WTC11 (cell line): ENCODE measurements around the gene PSMC3. TPM values are rescaled to one million over a fixed set of nuclear protein-coding genes. Genes with fewer than 3 reads are reported as not detected.
A peak's percentile ranks its signal among the peaks of the same experiment; 100 is the strongest.

Experiments
- ATAC-seq: fragments of 200-7000 bp; cut with Tn5 transposase; 2 replicates; pipeline ENCODE4 v1.10.0; 2021; ENCODE audit warnings: mild to moderate bottlenecking, moderate library complexity
- CTCF ChIA-PET: fragments of 300-600 bp; sonication (Branson Sonifier 250); formaldehyde crosslinking; loops from one replicate; lab custom pipeline; 2021; ENCODE audit warnings: antibody characterized with exemption; lab: Charles Lee
- POLR2A ChIA-PET: fragments of 350-600 bp; sonication (Branson Sonifier 250); formaldehyde crosslinking; loops from one replicate; lab custom pipeline; 2021; ENCODE audit warnings: antibody characterized with exemption; lab: Charles Lee
- DNase-seq: peaks from one replicate; pipeline ENCODE4 v3.0.0; 2021; ENCODE audit warnings: low spot score
- H3K27ac Mint-ChIP-seq: 2 replicates; pipeline ENCODE4 v1.8.0; 2021; ENCODE audit warnings: mixed read lengths
- H3K27me3 Mint-ChIP-seq: 2 replicates; pipeline ENCODE4 v1.8.0; 2021; ENCODE audit warnings: low read depth, mild to moderate bottlenecking, moderate library complexity, mixed read lengths
- H3K36me3 Mint-ChIP-seq: 2 replicates; pipeline ENCODE4 v1.8.0; 2021; ENCODE audit warnings: mixed read lengths
- H3K4me1 Mint-ChIP-seq: 2 replicates; pipeline ENCODE4 v1.8.0; 2022; ENCODE audit warnings: mixed read lengths
- H3K4me3 Mint-ChIP-seq: 2 replicates; pipeline ENCODE4 v1.8.0; 2021; ENCODE audit warnings: mild to moderate bottlenecking, moderate library complexity, mixed read lengths
- H3K9me3 Mint-ChIP-seq: 2 replicates; pipeline ENCODE4 v1.8.0; 2021; ENCODE audit warnings: mixed read lengths
- ATF6 ChIP-seq: sonication (generic); formaldehyde crosslinking; IDR thresholded peaks from 2 replicates; pipeline ENCODE4 v1.8.1; 2023; ENCODE audit warnings: mild to moderate bottlenecking, missing genetic modification reagents
- CDX4 ChIP-seq: fragments of 250-450 bp; sonication (Bioruptor Pico); IDR thresholded peaks from 2 replicates; pipeline ENCODE4 v1.9.0; 2021; ENCODE audit warnings: moderate library complexity, mild to moderate bottlenecking, inconsistent platforms, borderline replicate concordance
- E2F4 ChIP-seq: sonication (generic); formaldehyde crosslinking; IDR thresholded peaks from 2 replicates; pipeline ENCODE4 v1.8.1; 2022; ENCODE audit warnings: low read depth, mild to moderate bottlenecking, moderate library complexity, missing genetic modification reagents, borderline replicate concordance
- ELF4 ChIP-seq: sonication (generic); formaldehyde crosslinking; IDR thresholded peaks from 2 replicates; pipeline ENCODE4 v1.8.1; 2022; ENCODE audit warnings: low read depth, mild to moderate bottlenecking, moderate library complexity, missing genetic modification reagents
- FOXJ3 ChIP-seq: sonication (generic); formaldehyde crosslinking; IDR thresholded peaks from 2 replicates; pipeline ENCODE4 v1.9.0; 2021; ENCODE audit warnings: missing genetic modification reagents, mild to moderate bottlenecking, borderline replicate concordance
- FOXP1 ChIP-seq: sonication (generic); formaldehyde crosslinking; IDR thresholded peaks from 2 replicates; pipeline ENCODE4 v1.8.0; 2022; ENCODE audit warnings: missing genetic modification reagents, mild to moderate bottlenecking, moderate library complexity, borderline replicate concordance
- GABPB1 ChIP-seq: sonication (generic); formaldehyde crosslinking; IDR thresholded peaks from 2 replicates; pipeline ENCODE4 v1.8.1; 2023; ENCODE audit warnings: mild to moderate bottlenecking, missing genetic modification reagents
- JUN ChIP-seq: sonication (generic); formaldehyde crosslinking; IDR thresholded peaks from 2 replicates; pipeline ENCODE4 v1.8.0; 2023; ENCODE audit warnings: mild to moderate bottlenecking, missing genetic modification reagents
- NFYB ChIP-seq: sonication (generic); formaldehyde crosslinking; conservative IDR thresholded peaks from 2 replicates; pipeline ENCODE4 v1.8.0; 2022; ENCODE audit warnings: low read depth, missing genetic modification reagents
- NR1H2 ChIP-seq: sonication (generic); formaldehyde crosslinking; IDR thresholded peaks from 2 replicates; pipeline ENCODE4 v1.9.0; 2021; ENCODE audit warnings: mild to moderate bottlenecking, moderate library complexity, missing genetic modification reagents
- NR3C1 ChIP-seq: sonication (generic); formaldehyde crosslinking; conservative IDR thresholded peaks from 2 replicates; pipeline ENCODE4 v1.8.1; 2023; ENCODE audit warnings: low read depth, mild to moderate bottlenecking, missing genetic modification reagents
- PRRX2 ChIP-seq: fragments of 250-450 bp; sonication (Bioruptor Pico); IDR thresholded peaks from 2 replicates; pipeline ENCODE4 v1.8.0; 2021; ENCODE audit warnings: mild to moderate bottlenecking
- RELA ChIP-seq: sonication (generic); formaldehyde crosslinking; IDR thresholded peaks from 2 replicates; pipeline ENCODE4 v1.8.1; 2022; ENCODE audit warnings: missing genetic modification reagents, mild to moderate bottlenecking, borderline replicate concordance
- SMAD3 ChIP-seq: sonication (generic); formaldehyde crosslinking; IDR thresholded peaks from 2 replicates; pipeline ENCODE4 v1.8.0; 2022; ENCODE audit warnings: missing genetic modification reagents, mild to moderate bottlenecking, borderline replicate concordance
- SMAD4 ChIP-seq: sonication (generic); formaldehyde crosslinking; IDR thresholded peaks from 2 replicates; pipeline ENCODE4 v1.8.0; 2022; ENCODE audit warnings: mild to moderate bottlenecking, missing genetic modification reagents
- TEAD4 ChIP-seq: sonication (generic); formaldehyde crosslinking; IDR thresholded peaks from 2 replicates; pipeline ENCODE4 v1.8.0; 2022; ENCODE audit warnings: mild to moderate bottlenecking, missing genetic modification reagents
- USF2 ChIP-seq: sonication (generic); formaldehyde crosslinking; IDR thresholded peaks from 2 replicates; pipeline ENCODE4 v1.8.1; 2023; ENCODE audit warnings: mild to moderate bottlenecking, missing genetic modification reagents, moderate library complexity
- ZNF121 ChIP-seq: sonication (generic); formaldehyde crosslinking; IDR thresholded peaks from 2 replicates; pipeline ENCODE4 v1.8.0; 2023; ENCODE audit warnings: missing genetic modification reagents
- ZNF232 ChIP-seq: sonication (generic); formaldehyde crosslinking; IDR thresholded peaks from 2 replicates; pipeline ENCODE4 v1.8.0; 2022; ENCODE audit warnings: mild to moderate bottlenecking, missing genetic modification reagents
- ZNF263 ChIP-seq: sonication (generic); formaldehyde crosslinking; IDR thresholded peaks from 2 replicates; pipeline ENCODE4 v1.8.1; 2022; ENCODE audit warnings: low read depth, mild to moderate bottlenecking, moderate library complexity, missing genetic modification reagents
- total RNA-seq: library from RNA; stranded (reverse); gene quantifications from 3 replicates; pipeline ENCODE4 v1.2.3, GENCODE V29; 2021

PSMC3 gene
- total RNA-seq, 1 experiment from 2014 or later, result 162 TPM

GRCh38 chr11:47470671-47471070 lies 44.4 kb upstream of the PSMC3 start:
- Mint-ChIP-seq H3K4me1 (peaks cover 47% of the 10 kb centered on the region), H3K9me3 (no peaks in the 10 kb centered on the region), H3K4me3 (no peak overlapping the region), H3K27ac (peak overlapping the region; percentile 75), H3K36me3 (peaks cover 59% of the 10 kb centered on the region), H3K27me3 (no peaks in the 10 kb centered on the region)
- no peak for ATAC-seq
- CTCF ChIA-PET, result interaction anchor here (0.6 to 2.3 kb wide), 3 partner anchors 16 to 27 kb away, joined by 4 to 7 read pairs (median 5); no protein-coding TSS in a partner anchor
- TF ChIP-seq CDX4 (no peak), ELF4 (CRISPR knock-in tag) (no peak), JUN (no peak), USF2 (CRISPR knock-in tag) (no peak), FOXP1 (CRISPR knock-in tag) (no peak), SMAD4 (CRISPR knock-in tag) (no peak), NFYB (no peak), TEAD4 (no peak), FOXJ3 (CRISPR knock-in tag) (no peak), GABPB1 (no peak), ATF6 (no peak), RELA (CRISPR knock-in tag) (no peak), NR3C1 (no peak), SMAD3 (CRISPR knock-in tag) (no peak), E2F4 (CRISPR knock-in tag) (no peak), PRRX2 (CRISPR knock-in tag) (no peak), ZNF232 (no peak), ZNF121 (CRISPR knock-in tag) (no peak)
- POLR2A ChIA-PET, result no interaction called here
- no peak for DNase-seq

GRCh38 chr11:47469361-47470179 lies 43.3 kb upstream of the PSMC3 start:
- Mint-ChIP-seq H3K27ac (peak overlapping the region; percentile 79), H3K9me3 (no peaks in the 10 kb centered on the region), H3K4me1 (peaks cover 52% of the 10 kb centered on the region), H3K27me3 (no peaks in the 10 kb centered on the region), H3K4me3 (no peak overlapping the region), H3K36me3 (peaks cover 48% of the 10 kb centered on the region)
- DNase-seq (no peak), ATAC-seq (peak; percentile 60)
- ChIA-PET CTCF (interaction anchor here (2.3 kb wide), 1 partner anchor 15 kb away, joined by 7 read pairs; no protein-coding TSS in a partner anchor), POLR2A (no interaction called here)
- TF ChIP-seq NR1H2, result no peak
- peak; percentile 58; the same call in 1 of the 2 replicates for TF ChIP-seq ZNF263 (CRISPR knock-in tag)
- no peak for TF ChIP-seq ATF6
- no peak for TF ChIP-seq NFYB
